ENCODE measurements around the gene SLC18B1. TPM values are rescaled to one million over a fixed set of nuclear protein-coding genes. Genes with fewer than 3 reads are reported as not detected.
A peak's percentile ranks its signal among the peaks of the same experiment; 100 is the strongest.
"Not testable (repeated sequence)": the region's sequence is repeated elsewhere in the genome, so short reads cannot be mapped to it uniquely, and the experiment has no call there.

The SLC18B1 gene
- total RNA-seq, 1 donor from 2014 or later = 3.3 TPM

GRCh38 chr6:132805548-132805947, 7.1 kb upstream of the SLC18B1 start:
- DNase-seq (no peak), ATAC-seq (no peak)
- intact Hi-C loops (cut with micrococcal nuclease) = no loop called here

- intact Hi-C loops (cut with micrococcal nuclease) = no loop called here
- no peak for DNase-seq
- ATAC-seq = no peak
Measured at GRCh38 chr6:132804251-132804650, 5.8 kb upstream of the SLC18B1 start.

- intact Hi-C loops (cut with micrococcal nuclease) = no loop called here
- DNase-seq (no peak), ATAC-seq (no peak)
Measured at GRCh38 chr6:132800656-132801055, 2.2 kb upstream of the SLC18B1 start.

GRCh38 chr6:132798869-132799538, 567 bp upstream of the SLC18B1 start:
- intact Hi-C loops (cut with micrococcal nuclease) = no loop called here
- DNase-seq (peak; percentile 77), ATAC-seq (peak; percentile 94)

GRCh38 chr6:132795461-132795860, 3.0 kb downstream of the SLC18B1 start:
- ATAC-seq (no peak), DNase-seq (no peak)
- intact Hi-C loops (cut with micrococcal nuclease) = no loop called here

- DNase-seq (no peak), ATAC-seq (peak; percentile 20)
- intact Hi-C loops (cut with micrococcal nuclease) = no loop called here
Measured at GRCh38 chr6:132792510-132792909, 5.9 kb downstream of the SLC18B1 start.

GRCh38 chr6:132790450-132790849, 8.0 kb downstream of the SLC18B1 start:
- ATAC-seq = peak; percentile 46
- intact Hi-C loops (cut with micrococcal nuclease) = no loop called here

GRCh38 chr6:132789396-132789776, 9.1 kb downstream of the SLC18B1 start:
- DNase-seq = no peak
- intact Hi-C loops (cut with micrococcal nuclease) = no loop called here
- no peak for ATAC-seq

More at GRCh38 chr6:132790450-132790849, 8.0 kb downstream of the SLC18B1 start:
- no peak for DNase-seq

GRCh38 chr6:132788658-132789395, 9.6 kb downstream of the SLC18B1 start:
- DNase-seq (no peak), ATAC-seq (no peak)
- intact Hi-C loops (cut with micrococcal nuclease) = no loop called here

GRCh38 chr6:132785936-132786335, 12.5 kb downstream of the SLC18B1 start:
- DNase-seq (no peak), ATAC-seq (no peak)
- intact Hi-C loops (cut with micrococcal nuclease) = no loop called here

- ATAC-seq (no peak), DNase-seq (no peak)
- intact Hi-C loops (cut with micrococcal nuclease) = no loop called here
Measured at GRCh38 chr6:132780770-132781371, 17.6 kb downstream of the SLC18B1 start.

- DNase-seq; ATAC-seq; intact Hi-C loops (cut with micrococcal nuclease): not testable (repeated sequence)
Measured at GRCh38 chr6:132777881-132778280, 20.6 kb downstream of the SLC18B1 start.

GRCh38 chr6:132768051-132768517, 30.4 kb downstream of the SLC18B1 start:
- peak; percentile 86 for ATAC-seq
- intact Hi-C loops (cut with micrococcal nuclease) = loop anchor here (10.0 kb wide), 1 partner anchor 103 kb away; no protein-coding TSS in a partner anchor
- DNase-seq = peak; percentile 38

GRCh38 chr6:132765560-132765959, 32.9 kb downstream of the SLC18B1 start:
- no peak for DNase-seq
- intact Hi-C loops (cut with micrococcal nuclease) = loop anchor here (10.0 kb wide), 1 partner anchor 101 kb away; no protein-coding TSS in a partner anchor
- no peak for ATAC-seq

- intact Hi-C loops (cut with micrococcal nuclease) = loop anchor here (10.0 kb wide), 1 partner anchor 100 kb away; no protein-coding TSS in a partner anchor
- peak; percentile 93 for ATAC-seq
- DNase-seq = peak; percentile 51
Measured at GRCh38 chr6:132764370-132764769, 34.1 kb downstream of the SLC18B1 start.

- intact Hi-C loops (cut with micrococcal nuclease) = loop anchor here (10.0 kb wide), 1 partner anchor 98 kb away; no protein-coding TSS in a partner anchor
- DNase-seq = no peak
- peak; percentile 72 for ATAC-seq
Measured at GRCh38 chr6:132763269-132763668, 35.2 kb downstream of the SLC18B1 start.

GRCh38 chr6:132760256-132760655, 38.2 kb downstream of the SLC18B1 start:
- DNase-seq (no peak), ATAC-seq (no peak)
- intact Hi-C loops (cut with micrococcal nuclease) = loop anchor here (10.0 kb wide), 1 partner anchor 95 kb away; no protein-coding TSS in a partner anchor

- ATAC-seq (no peak), DNase-seq (no peak)
- intact Hi-C loops (cut with micrococcal nuclease) = no loop called here
Measured at GRCh38 chr6:132758689-132759088, 39.7 kb downstream of the SLC18B1 start.

- ATAC-seq = no peak
- no peak for DNase-seq
- intact Hi-C loops (cut with micrococcal nuclease) = no loop called here
Measured at GRCh38 chr6:132752255-132752654, 46.2 kb downstream of the SLC18B1 start.

- intact Hi-C loops (cut with micrococcal nuclease) = no loop called here
- ATAC-seq = no peak
- DNase-seq = no peak
Measured at GRCh38 chr6:132751828-132752227, 46.6 kb downstream of the SLC18B1 start.
